Lower lobe of right lung (tissue), 2 donors: ENCODE results near the gene RERG. TPM values are rescaled to one million over a fixed set of nuclear protein-coding genes. Genes with fewer than 3 reads are reported as not detected.

Experiments used
- ATAC-seq, 2 donors: fragments of 200-7000 bp; cut with Tn5 transposase; one replicate each; pipeline ENCODE4 v1.9.1; 2020 to 2022; ENCODE audit warnings: mild to moderate bottlenecking in 2 of 2, moderate library complexity in 2 of 2
- DNase-seq: peaks from one replicate; pipeline ENCODE4 v3.0.0-alpha.2; 2020
- H3K27ac ChIP-seq: fragments of 200-600 bp; one replicate; pipeline ENCODE4 v1.8.0; 2022
- H3K27me3 ChIP-seq: fragments of 200-600 bp; one replicate; pipeline ENCODE4 v1.8.0; 2022; ENCODE audit warnings: low read depth
- H3K36me3 ChIP-seq: fragments of 200-600 bp; one replicate; pipeline ENCODE4 v1.8.0; 2022; ENCODE audit warnings: mild to moderate bottlenecking
- H3K4me1 ChIP-seq: fragments of 200-600 bp; one replicate; pipeline ENCODE4 v1.8.0; 2022
- H3K4me3 ChIP-seq: fragments of 200-600 bp; one replicate; pipeline ENCODE4 v1.8.0; 2022; ENCODE audit warnings: mild to moderate bottlenecking
- H3K9me3 ChIP-seq: fragments of 200-600 bp; one replicate; pipeline ENCODE4 v1.8.0; 2022
- intact Hi-C: fragments of 100-400 bp; cut with DNase I; formaldehyde crosslinking; loops from one replicate; pipeline ENCODE4 v1.11.0; 2022
- total RNA-seq: library from RNA; stranded (reverse); fragmentation: NEBNext Ultra II Directional; extraction: Animal tissue kit (Norgen Biotek cat#: 25700); gene quantifications from one replicate; pipeline ENCODE4 v1.2.1, GENCODE V29; 2021
- TF ChIP-seq, protein P1 (sequence below): fragments of 200-600 bp; IDR thresholded peaks from one replicate; pipeline ENCODE4 v1.8.0; 2022; ENCODE audit warnings: antibody characterized with exemption, mild to moderate bottlenecking
- donor health status: DM: no; HTN: yes; CAD: no; lungs with severe emphysema.

RERG gene
- total RNA-seq, 1 donor from 2014 or later, result 9.0 TPM

DNA sequence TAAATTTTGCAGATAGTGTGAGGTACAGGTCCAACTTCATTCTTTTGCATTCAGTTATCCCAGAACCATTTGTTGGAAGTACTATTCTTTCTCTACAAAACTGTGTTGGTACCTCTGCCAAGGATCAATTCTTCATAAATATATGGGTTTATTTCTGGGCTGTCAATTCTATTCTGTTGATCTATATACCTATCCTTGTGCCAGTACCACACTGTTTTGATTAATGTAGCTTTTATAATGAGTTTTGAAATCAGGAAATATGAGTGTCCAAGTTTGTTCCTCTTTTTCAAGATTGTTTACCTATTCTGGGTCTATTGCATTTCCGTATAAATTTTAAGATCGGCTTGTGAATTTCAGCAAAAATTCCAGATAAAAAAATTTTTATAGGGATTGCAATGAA lies 48.1 kb downstream of the RERG start:
- intact Hi-C loops, result no loop called here
- H3K27me3 ChIP-seq, result no peaks in the 10 kb centered on the region
- no peaks in the 10 kb centered on the region for H3K36me3 ChIP-seq
- H3K9me3 ChIP-seq, result peaks cover 4% of the 10 kb centered on the region
- ATAC-seq (no peak), DNase-seq (no peak)
- H3K4me3 ChIP-seq, result no peak overlapping the region
- no peak overlapping the region for H3K27ac ChIP-seq
- TF ChIP-seq, protein P1, sequence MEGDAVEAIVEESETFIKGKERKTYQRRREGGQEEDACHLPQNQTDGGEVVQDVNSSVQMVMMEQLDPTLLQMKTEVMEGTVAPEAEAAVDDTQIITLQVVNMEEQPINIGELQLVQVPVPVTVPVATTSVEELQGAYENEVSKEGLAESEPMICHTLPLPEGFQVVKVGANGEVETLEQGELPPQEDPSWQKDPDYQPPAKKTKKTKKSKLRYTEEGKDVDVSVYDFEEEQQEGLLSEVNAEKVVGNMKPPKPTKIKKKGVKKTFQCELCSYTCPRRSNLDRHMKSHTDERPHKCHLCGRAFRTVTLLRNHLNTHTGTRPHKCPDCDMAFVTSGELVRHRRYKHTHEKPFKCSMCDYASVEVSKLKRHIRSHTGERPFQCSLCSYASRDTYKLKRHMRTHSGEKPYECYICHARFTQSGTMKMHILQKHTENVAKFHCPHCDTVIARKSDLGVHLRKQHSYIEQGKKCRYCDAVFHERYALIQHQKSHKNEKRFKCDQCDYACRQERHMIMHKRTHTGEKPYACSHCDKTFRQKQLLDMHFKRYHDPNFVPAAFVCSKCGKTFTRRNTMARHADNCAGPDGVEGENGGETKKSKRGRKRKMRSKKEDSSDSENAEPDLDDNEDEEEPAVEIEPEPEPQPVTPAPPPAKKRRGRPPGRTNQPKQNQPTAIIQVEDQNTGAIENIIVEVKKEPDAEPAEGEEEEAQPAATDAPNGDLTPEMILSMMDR, result no peak
- no peaks in the 10 kb centered on the region for H3K4me1 ChIP-seq

DNA sequence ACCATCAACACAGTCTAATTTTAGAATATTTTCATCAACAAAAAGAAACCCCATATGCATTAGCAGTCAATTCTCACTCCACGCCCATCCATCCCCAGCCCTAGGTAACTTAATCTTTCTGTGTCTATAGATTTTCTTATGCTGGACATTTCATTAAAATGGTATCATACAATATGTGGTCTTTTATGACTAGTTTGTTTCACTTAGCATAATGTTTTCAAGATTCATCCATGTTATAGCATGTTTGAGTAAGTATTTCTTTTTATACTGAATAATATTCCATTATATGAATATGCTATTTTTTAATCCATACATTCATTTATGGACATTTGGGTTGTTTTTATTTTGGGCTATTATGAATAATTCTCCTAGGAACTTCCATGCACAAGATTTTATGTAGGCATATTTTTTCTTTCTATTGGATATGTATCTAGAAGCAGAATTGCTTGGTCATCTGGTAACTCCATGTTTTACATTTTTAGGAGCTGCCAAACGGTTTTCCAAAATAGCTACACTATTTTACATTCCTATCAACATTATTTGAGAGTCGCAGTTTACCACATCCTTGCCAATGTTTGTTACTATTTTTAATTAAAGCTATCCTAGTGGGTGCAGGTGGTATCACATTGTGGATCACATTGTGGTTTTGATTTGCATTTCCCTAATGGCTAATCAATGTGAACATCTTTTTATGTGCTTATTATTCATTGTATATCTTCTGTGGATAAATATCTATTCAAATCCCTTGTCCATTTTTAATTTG lies 49.0 kb downstream of the RERG start:
- H3K27ac ChIP-seq, result no peak overlapping the region
- DNase-seq (no peak), ATAC-seq (no peak)
- TF ChIP-seq, protein P1, result no peak
- no peaks in the 10 kb centered on the region for H3K4me1 ChIP-seq
- peaks cover 4% of the 10 kb centered on the region for H3K9me3 ChIP-seq
- no peak overlapping the region for H3K4me3 ChIP-seq
- no peaks in the 10 kb centered on the region for H3K36me3 ChIP-seq
- H3K27me3 ChIP-seq, result no peaks in the 10 kb centered on the region
- intact Hi-C loops, result no loop called here

DNA sequence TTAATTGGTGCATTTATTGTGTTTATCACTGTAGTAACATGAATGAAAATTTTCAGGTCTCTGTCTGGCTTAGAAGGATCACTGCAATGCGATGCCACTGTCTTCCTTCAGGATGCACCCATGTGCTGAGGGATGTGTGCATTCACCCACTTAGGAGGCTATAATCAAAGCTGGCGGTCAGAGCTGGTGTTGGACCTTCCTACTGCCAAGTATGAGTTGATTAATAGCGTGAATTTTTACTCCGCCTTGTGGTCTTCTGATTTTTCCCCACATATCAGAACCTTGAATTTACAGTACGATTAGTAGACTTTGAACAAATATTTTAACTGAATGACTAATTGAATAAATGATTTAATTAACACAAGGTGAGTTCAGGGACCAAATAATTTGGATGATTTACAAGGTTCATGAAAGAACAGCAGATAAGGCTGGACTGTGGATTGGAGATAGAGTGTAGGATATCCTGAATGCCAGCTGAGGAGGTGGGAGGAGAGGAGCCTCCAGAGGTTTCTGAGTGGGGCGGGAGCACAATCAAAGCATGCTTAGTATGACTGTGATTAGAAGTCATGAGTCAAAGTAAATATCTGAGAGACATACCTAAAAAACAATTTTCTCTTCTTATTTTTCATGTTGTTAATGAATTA lies 50.1 kb downstream of the RERG start:
- H3K27ac ChIP-seq, result no peak overlapping the region
- peaks cover 4% of the 10 kb centered on the region for H3K9me3 ChIP-seq
- no peaks in the 10 kb centered on the region for H3K36me3 ChIP-seq
- intact Hi-C loops, result no loop called here
- no peaks in the 10 kb centered on the region for H3K27me3 ChIP-seq
- ATAC-seq (no peak), DNase-seq (no peak)
- TF ChIP-seq, protein P1, result no peak
- no peak overlapping the region for H3K4me3 ChIP-seq
- peaks cover 5% of the 10 kb centered on the region for H3K4me1 ChIP-seq

DNA sequence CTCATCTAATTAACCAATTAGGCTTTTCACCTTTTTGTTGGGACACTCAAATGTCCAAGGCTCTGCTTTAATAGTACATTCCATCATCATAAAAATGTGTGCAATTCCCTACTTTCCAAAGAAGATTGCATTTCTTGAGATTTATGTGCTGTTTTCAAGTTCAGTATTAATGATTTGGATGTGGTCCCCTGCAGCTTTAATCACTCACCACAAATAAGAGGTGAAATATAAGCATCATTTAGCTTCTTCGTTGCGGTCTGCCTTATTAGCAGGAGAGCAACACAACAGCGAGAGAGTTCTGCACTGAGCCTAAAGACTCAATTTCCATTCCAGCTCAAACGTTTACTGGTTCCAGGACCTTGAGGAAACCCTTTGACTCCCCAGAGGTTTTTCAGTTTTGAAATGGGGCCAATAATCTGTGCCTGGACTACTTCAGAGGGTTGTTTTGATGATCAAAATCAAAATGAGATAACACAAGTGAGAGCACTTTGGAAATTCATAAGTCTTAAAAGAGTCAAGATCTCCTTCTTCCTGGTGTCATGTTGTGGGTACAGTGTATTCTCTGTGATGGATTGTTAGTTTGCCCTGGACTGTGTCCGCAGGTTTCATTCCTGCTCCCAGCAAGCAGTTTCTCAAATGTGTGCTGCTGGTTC lies 53.1 kb downstream of the RERG start:
- no peak for ATAC-seq
- Histone ChIP-seq H3K4me3 (no peak overlapping the region), H3K27ac (no peak overlapping the region), H3K4me1 (peaks cover 11% of the 10 kb centered on the region), H3K27me3 (no peaks in the 10 kb centered on the region), H3K9me3 (peaks cover 2% of the 10 kb centered on the region), H3K36me3 (no peaks in the 10 kb centered on the region)
- TF ChIP-seq, protein P1, result no peak
- intact Hi-C loops, result no loop called here
- DNase-seq, result no peak

DNA sequence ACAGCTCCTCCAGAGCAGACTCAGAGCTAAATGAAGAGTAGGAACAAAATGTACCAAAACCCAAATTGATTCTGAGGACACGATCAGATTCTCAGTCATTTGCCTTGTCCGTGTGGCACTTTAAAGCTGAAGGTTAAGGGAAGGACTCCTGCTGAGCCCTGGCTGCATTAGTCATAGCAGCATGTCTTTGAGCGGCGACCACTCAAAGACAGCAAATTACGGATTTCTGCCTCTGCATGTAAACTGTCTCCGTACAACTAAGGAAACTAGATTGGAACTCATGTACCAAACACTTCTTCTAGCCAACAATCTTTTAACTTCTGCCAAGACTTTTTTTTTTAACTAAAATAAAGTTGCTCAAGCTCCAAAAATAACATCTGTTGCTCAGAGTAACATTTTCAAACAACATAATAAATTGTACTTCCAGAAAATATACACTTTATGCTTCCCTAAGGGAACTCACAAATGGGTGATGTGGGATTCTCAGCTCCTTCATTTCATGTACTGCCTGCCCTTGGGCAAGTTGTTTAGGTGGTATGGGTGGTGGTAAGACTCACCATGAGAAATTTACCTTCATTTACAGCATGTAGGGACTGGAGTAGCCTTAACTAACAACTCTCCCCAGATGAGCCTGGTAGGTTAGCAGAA lies 56.1 kb downstream of the RERG start:
- Histone ChIP-seq H3K36me3 (no peaks in the 10 kb centered on the region), H3K9me3 (no peaks in the 10 kb centered on the region), H3K4me3 (no peak overlapping the region), H3K4me1 (peaks cover 11% of the 10 kb centered on the region), H3K27me3 (no peaks in the 10 kb centered on the region), H3K27ac (peak overlapping the region; percentile 76)
- DNase-seq, result no peak
- peak; percentile 71 to 72 for ATAC-seq
- intact Hi-C loops, result no loop called here
- TF ChIP-seq, protein P1, result no peak
